Vagina (tissue), 2 donors: ENCODE results near the gene ALK. TPM values are rescaled to one million over a fixed set of nuclear protein-coding genes. Genes with fewer than 3 reads are reported as not detected.

Source experiments
- DNase-seq, 2 donors: peaks; one replicate each; pipeline ENCODE4 v3.0.0-alpha.2; 2017; ENCODE audit errors: extremely low spot score in 2 of 2
- H3K27ac ChIP-seq: fragments of 200-600 bp; sonication (generic); one replicate; pipeline ENCODE4 v1.5.1; 2019
- H3K27me3 ChIP-seq: fragments of 200-600 bp; sonication (generic); one replicate; pipeline ENCODE4 v1.5.1; 2019
- H3K36me3 ChIP-seq, 2 donors: fragments of 200-600 bp; sonication (generic); one replicate each; pipeline ENCODE4 v1.5.1; 2017 to 2019
- H3K4me1 ChIP-seq: fragments of 200-600 bp; sonication (generic); one replicate; pipeline ENCODE4 v1.5.1; 2019
- H3K4me3 ChIP-seq, 2 donors: fragments of 200-600 bp; sonication (generic); 1 replicate in 1 of 2; 2 replicates in 1 of 2; pipeline ENCODE4 v1.5.1; 2016 to 2019
- H3K9me3 ChIP-seq: fragments of 200-600 bp; sonication (generic); one replicate; pipeline ENCODE4 v1.5.1; 2019
- CTCF ChIP-seq, 3 experiments: fragments of 450-650 bp in 2 of 3; fragments of 200-600 bp in 1 of 3; sonication (generic) in 1 of 3; IDR thresholded peaks; one replicate each; pipeline ENCODE4 v1.5.1; 2017 to 2019; ENCODE audit warnings: antibody characterized with exemption in 3 of 3, mild to moderate bottlenecking in 2 of 3, moderate library complexity in 2 of 3
- POLR2A ChIP-seq, 2 donors: fragments of 450-650 bp; IDR thresholded peaks; one replicate each; pipeline ENCODE4 v1.6.1; 2017; ENCODE audit warnings: antibody characterized with exemption in 2 of 2, mild to moderate bottlenecking in 2 of 2, moderate library complexity in 2 of 2
- POLR2AphosphoS5 ChIP-seq, 2 donors: sonication (generic); formaldehyde crosslinking; IDR thresholded peaks; one replicate each; pipeline ENCODE4 v1.9.0; 2017; ENCODE audit warnings: antibody characterized with exemption in 2 of 2, mild to moderate bottlenecking in 2 of 2, low read depth in 1 of 2; ENCODE audit not compliant: insufficient read depth in 1 of 2
- intact Hi-C: fragments of 100-400 bp; cut with DNase I; formaldehyde crosslinking; loops from one replicate; pipeline ENCODE4 v1.15.1; 2023
- total RNA-seq: library from RNA; depleted of rRNA; stranded (reverse); fragments of >200 nt; gene quantifications from one replicate; pipeline ENCODE4 v1.2.3, GENCODE V29; 2016

Gene ALK
- total RNA-seq, 1 donor from 2014 or later = 0.74 TPM

- Histone ChIP-seq H3K9me3 (no peaks in the 10 kb centered on the region), H3K27me3 (no peaks in the 10 kb centered on the region), H3K36me3 (no peaks in the 10 kb centered on the region), H3K4me1 (no peaks in the 10 kb centered on the region), H3K27ac (no peak overlapping the region), H3K4me3 (no peak overlapping the region)
- intact Hi-C loops = no loop called here
- TF ChIP-seq POLR2AphosphoS5 (IDR thresholded peaks at IDR 0.05; ENCODE audit: insufficient read depth in 1 of 2, low read depth in 1 of 2) (no peak), CTCF (IDR thresholded peaks at IDR 0.05) (no peak), POLR2A (IDR thresholded peaks at IDR 0.05) (no peak)
- DNase-seq = no peak
These were observed 82.1 kb downstream of the ALK start for GRCh38 chr2:29839306-29839705.

- Histone ChIP-seq H3K9me3 (no peaks in the 10 kb centered on the region), H3K4me1 (no peaks in the 10 kb centered on the region), H3K4me3 (no peak overlapping the region), H3K36me3 (no peaks in the 10 kb centered on the region), H3K27ac (no peak overlapping the region), H3K27me3 (no peaks in the 10 kb centered on the region)
- intact Hi-C loops = no loop called here
- TF ChIP-seq CTCF (IDR thresholded peaks at IDR 0.05) (no peak), POLR2A (IDR thresholded peaks at IDR 0.05) (no peak), POLR2AphosphoS5 (IDR thresholded peaks at IDR 0.05; ENCODE audit: insufficient read depth in 1 of 2, low read depth in 1 of 2) (no peak)
- DNase-seq = no peak
These were observed 83.5 kb downstream of the ALK start for GRCh38 chr2:29837925-29838324.

GRCh38 chr2:29834624-29835023, 86.8 kb downstream of the ALK start:
- Histone ChIP-seq H3K27ac (no peak overlapping the region), H3K4me1 (no peaks in the 10 kb centered on the region), H3K4me3 (no peak overlapping the region), H3K36me3 (no peaks in the 10 kb centered on the region), H3K9me3 (no peaks in the 10 kb centered on the region), H3K27me3 (no peaks in the 10 kb centered on the region)
- DNase-seq = no peak
- intact Hi-C loops = no loop called here
- no peak for TF ChIP-seq CTCF (IDR thresholded peaks at IDR 0.05)
- no peak for TF ChIP-seq POLR2A (IDR thresholded peaks at IDR 0.05)
- no peak for TF ChIP-seq POLR2AphosphoS5 (IDR thresholded peaks at IDR 0.05; ENCODE audit: insufficient read depth in 1 of 2, low read depth in 1 of 2)

- TF ChIP-seq POLR2A (IDR thresholded peaks at IDR 0.05) = no peak
- no peak for TF ChIP-seq POLR2AphosphoS5 (IDR thresholded peaks at IDR 0.05; ENCODE audit: insufficient read depth in 1 of 2, low read depth in 1 of 2)
- no peak for TF ChIP-seq CTCF (IDR thresholded peaks at IDR 0.05)
- intact Hi-C loops = no loop called here
- DNase-seq = no peak
- no peaks in the 10 kb centered on the region for H3K27me3 ChIP-seq
- H3K9me3 ChIP-seq = no peaks in the 10 kb centered on the region
- no peak overlapping the region for H3K27ac ChIP-seq
- H3K36me3 ChIP-seq = no peaks in the 10 kb centered on the region
- no peaks in the 10 kb centered on the region for H3K4me1 ChIP-seq
- H3K4me3 ChIP-seq = no peak overlapping the region
These were observed 87.3 kb downstream of the ALK start for GRCh38 chr2:29834036-29834540.

- DNase-seq = no peak
- intact Hi-C loops = no loop called here
- TF ChIP-seq CTCF (IDR thresholded peaks at IDR 0.05) = no peak
- TF ChIP-seq POLR2A (IDR thresholded peaks at IDR 0.05) = no peak
- no peak for TF ChIP-seq POLR2AphosphoS5 (IDR thresholded peaks at IDR 0.05; ENCODE audit: insufficient read depth in 1 of 2, low read depth in 1 of 2)
- no peaks in the 10 kb centered on the region for H3K4me1 ChIP-seq
- no peaks in the 10 kb centered on the region for H3K9me3 ChIP-seq
- no peaks in the 10 kb centered on the region for H3K36me3 ChIP-seq
- no peak overlapping the region for H3K4me3 ChIP-seq
- H3K27me3 ChIP-seq = no peaks in the 10 kb centered on the region
- H3K27ac ChIP-seq = no peak overlapping the region
These were observed 89.8 kb downstream of the ALK start for GRCh38 chr2:29831560-29831959.
